NCI-H2107 treated with DMSO at 0.1 percent for 48 hours (cell line): Measurements from ENCODE around the gene CCDC91.
"Not testable (repeated sequence)": the region's sequence is repeated elsewhere in the genome, so short reads cannot be mapped to it uniquely, and the experiment has no call there.

Source experiments
- DNase-seq: peaks from one replicate; lab custom pipeline; 2025; ENCODE audit not compliant: unreplicated experiment; lab: John Stamatoyannopoulos, UW

The CCDC91 gene

GRCh38 chr12:28180786-28181185, 9.5 kb upstream of the CCDC91 start:
- DNase-seq, result no peak

DNA sequence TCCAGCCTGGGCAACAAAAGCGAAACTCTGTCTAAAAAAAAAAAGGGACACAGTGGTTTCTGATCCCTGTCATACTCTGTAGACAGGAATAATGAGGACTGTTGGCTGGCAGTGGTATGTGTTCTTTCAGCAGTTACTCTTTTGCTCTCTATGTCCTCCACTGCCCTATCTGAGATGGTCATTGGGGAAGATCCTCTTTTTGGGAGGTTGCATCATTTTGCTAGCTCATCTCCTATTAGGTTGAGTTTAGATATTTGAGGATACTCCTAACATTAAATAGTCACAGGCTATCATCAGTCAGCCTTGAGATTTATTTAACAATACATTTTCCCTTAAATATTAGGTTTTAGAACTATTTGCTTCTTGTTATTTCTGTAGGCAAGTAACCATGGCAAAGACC, 5.9 kb upstream of the CCDC91 start:
- no peak for DNase-seq

DNA sequence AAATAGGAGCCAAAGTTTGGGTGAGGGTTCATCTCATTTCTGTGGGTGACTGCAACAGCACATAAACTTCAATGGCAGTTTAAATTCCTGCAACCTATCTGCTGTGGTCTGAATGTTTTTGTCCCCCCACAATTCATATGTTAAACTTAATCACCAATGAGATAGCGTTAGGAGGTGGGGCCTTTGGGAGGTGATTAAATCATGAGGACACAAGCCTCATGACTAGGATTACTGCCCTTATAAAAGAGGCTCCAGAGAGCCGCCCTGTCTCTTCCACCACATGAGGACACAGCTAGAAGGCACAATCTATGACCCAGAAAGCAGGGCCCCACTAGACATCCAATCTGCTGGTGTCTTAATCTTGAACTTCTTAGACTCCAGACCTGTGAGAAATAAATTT, 3.8 kb upstream of the CCDC91 start:
- no peak for DNase-seq

GRCh38 chr12:28189784-28190320, 404 bp upstream of the CCDC91 start:
- no peak for DNase-seq

DNA sequence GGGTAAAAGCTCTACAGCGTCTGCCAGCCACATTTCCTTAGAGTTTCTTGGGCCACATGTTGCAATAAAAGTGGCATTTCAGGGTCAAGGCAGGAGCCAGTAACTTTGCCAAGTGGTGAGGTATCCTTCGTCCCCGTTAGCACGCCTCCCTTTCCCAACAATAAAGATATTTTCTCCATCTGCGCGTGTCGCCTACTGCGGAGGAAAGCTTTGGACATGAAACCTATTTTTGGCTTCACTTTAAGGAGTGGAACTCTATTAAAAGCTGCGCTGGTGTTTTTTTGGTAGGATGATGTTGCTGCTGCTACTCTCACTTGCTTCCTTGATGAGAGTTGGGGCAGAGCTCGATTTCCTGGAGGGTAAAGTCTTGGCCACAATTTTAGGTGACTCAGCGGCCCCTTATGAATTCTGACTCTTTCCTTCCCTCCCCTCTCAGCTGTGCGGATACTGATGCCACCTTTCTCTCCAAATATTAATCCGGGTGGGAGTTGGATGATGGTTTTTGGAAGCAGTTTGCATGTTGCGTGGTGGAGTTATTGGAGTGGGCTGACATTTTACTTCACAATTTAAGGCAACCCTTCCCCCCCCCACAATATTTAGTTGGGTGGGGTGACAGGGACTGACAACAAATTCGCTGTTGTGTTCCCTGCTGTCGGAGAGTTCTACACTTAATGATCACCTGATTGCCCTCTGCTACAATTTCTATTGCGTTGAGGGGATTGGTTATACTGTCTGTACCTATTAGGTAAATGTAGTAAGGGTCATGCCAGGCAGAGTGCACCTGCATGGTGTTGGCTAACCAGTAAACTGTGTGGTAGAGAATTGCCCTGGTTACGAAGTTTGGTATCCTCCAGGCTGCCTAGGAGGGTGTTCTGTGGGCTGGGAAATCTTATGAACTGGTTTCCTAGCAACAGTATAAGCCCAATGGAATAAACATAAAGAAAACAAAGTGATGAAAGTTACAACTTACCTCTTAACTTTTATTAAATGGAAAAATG, 1.1 kb downstream of the CCDC91 start:
- no peak for DNase-seq

- no peak for DNase-seq
Observed at GRCh38 chr12:28192125-28192524, 1.9 kb downstream of the CCDC91 start.

DNA sequence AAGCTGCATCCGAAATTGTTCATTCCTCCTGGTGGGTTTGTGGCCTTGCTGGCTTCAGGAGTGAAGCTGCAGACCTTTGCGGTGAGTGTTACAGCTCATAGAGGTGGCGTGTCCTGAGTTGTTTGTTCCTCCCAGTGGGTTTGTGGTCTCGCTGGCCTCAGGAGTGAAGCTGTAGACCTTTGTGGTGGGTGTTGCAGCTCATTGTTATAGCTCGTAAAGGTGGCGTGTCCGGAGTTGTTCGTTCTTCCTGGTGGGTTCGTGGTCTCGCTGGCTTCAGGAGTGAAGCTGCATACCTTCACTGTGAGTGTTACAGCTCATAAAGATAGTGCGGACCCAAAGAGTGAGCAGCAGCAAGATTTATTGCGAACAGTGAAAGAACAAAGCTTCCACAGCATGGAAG, 4.4 kb downstream of the CCDC91 start:
- not testable (repeated sequence) for DNase-seq

DNA sequence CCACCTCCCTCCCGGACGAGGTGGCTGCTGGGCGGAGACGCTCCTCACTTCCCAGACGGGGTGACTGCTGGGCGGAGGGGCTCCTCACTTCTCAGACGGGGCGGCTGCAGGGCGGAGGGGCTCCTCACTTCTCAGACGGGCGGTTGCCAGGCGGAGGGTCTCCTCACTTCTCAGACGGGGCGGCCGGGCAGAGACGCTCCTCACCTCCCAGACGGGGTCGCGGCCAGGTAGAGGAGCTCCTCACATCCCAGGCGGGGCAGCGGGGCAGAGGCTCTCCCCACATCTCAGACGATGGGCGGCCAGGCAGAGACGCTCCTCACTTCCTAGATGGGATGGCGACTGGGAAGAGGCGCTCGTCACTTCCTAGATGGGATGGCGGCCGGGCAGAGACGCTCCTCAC, 10.9 kb downstream of the CCDC91 start:
- DNase-seq, result not testable (repeated sequence)

DNA sequence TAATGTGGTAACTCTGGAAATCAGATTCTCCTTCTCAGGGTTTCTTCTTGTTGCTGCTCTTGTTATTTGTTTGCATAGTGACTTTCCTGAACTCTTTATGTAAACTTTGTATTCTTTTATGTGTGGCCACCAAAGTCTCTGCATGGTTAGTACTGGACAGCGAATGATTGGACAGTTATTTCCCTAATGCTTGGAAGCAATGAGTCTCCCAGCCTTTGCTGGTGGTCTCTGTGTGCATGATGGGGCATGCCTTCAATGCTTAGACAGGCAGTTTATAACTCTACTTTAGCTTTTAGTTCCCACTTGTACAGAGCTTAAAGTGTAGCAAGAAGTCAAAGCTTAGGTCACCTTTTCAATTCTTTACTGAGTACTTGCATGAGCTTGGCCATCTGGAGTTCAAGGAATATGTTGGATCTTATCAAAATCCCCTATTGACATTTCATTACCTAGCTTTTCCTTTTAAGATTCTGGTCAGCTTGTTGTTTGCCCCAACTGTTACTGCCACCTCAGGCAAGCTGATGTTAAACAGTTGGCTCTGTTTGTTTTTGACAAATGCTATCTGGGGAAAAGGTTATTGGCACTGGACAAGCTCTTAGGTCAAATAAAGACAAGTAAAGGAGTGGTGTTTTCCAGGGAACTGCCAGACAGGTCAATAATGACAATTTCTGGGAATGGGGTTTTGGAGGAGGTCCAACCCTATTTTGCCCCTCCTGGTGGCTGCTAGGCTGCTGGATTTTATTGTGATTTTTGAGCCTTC, 12.3 kb downstream of the CCDC91 start:
- DNase-seq, result no peak

GRCh38 chr12:28209782-28210181, 19.5 kb downstream of the CCDC91 start:
- DNase-seq, result no peak

- DNase-seq, result no peak
Observed at GRCh38 chr12:28212182-28212581, 21.9 kb downstream of the CCDC91 start.

DNA sequence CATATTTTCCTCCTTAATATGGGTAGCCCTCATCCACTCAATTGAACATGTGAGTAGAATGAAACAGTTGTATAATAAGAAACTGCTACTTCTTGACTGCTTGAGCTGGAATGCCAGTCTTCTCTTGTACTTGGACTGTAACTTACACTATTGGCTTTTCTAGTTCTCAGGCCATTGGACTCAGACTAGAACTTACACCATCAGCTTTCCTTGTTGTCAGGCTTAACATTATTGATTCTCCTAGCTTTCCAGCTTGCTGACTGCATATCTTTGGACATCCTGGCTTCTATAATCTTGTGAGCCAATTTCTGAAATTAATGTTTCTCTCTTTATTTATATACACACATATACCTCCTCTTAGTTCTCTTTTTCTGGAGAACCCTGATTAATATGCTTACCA, 24.8 kb downstream of the CCDC91 start:
- DNase-seq, result no peak

GRCh38 chr12:28216016-28216415, 25.8 kb downstream of the CCDC91 start:
- DNase-seq, result no peak

- no peak for DNase-seq
Observed at GRCh38 chr12:28217805-28218204, 27.5 kb downstream of the CCDC91 start.

GRCh38 chr12:28218875-28219274, 28.6 kb downstream of the CCDC91 start:
- no peak for DNase-seq

GRCh38 chr12:28219827-28220226, 29.6 kb downstream of the CCDC91 start:
- no peak for DNase-seq

DNA sequence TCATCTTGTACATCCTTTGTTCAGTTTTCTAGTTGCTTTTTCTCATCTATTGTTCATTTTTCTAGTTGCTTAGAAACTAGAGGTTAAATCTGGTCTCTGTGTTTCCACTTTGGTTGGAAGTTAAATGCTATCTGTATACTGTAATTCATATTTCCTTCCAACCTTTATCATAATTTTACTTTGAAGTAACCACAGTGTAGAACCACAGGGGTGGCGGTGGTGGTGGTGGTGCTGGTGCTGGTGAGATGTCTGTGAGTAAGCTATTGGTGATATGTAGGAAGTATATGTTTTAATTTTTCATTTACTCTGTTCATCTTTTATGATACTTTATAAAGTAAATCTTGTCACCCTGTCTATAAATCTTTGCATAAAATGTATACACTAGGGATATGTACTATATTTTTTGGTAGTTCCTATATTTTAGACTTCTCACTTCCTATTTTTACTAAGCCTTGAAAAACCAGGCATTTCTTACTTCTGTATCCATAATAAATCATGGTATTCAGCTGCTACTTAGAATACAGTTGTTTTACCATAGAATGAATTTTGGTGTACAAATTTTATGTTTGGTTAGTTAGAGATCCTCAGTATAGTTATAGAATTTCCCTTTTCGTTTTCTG, 31.9 kb downstream of the CCDC91 start:
- DNase-seq, result no peak

GRCh38 chr12:28223025-28223554, 32.8 kb downstream of the CCDC91 start:
- no peak for DNase-seq

- DNase-seq, result no peak
Observed at GRCh38 chr12:28223858-28224257, 33.6 kb downstream of the CCDC91 start.

- no peak for DNase-seq
Observed at GRCh38 chr12:28226705-28227104, 36.4 kb downstream of the CCDC91 start.

DNA sequence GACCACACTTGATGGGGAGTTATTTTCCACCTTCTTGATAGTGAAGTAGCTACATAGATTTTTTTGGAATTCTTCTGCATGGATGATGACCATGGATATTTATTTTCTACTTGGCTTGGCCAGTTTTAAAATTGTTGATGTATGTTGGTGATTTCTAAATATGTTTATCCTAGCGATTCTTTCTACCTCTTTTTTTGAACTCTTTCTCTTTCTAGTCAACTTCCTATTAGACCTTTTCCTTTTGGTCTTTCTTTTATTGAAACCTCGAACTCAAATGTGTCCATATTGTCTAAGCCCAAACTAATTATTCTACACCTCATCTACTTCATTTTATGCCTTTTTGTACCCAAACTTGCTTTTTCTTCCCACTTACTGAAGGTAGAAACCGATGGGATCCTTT, 37.0 kb downstream of the CCDC91 start:
- no peak for DNase-seq
